ENCODE measurements around the gene MPZL1.

Gene MPZL1

GRCh38 chr1:167750641-167751040 lies 28.9 kb downstream of the MPZL1 start:
- ATAC-seq: no peak
- no peak for TF ChIP-seq ZFP3 (CRISPR knock-in tag; IDR thresholded peaks at IDR 0.05)
- TF ChIP-seq OSR1 (CRISPR knock-in tag; IDR thresholded peaks at IDR 0.05): no peak
- TF ChIP-seq CREB5 (CRISPR knock-in tag; IDR thresholded peaks at IDR 0.05; ENCODE audit: low read depth): no peak

- no peak for ATAC-seq
- TF ChIP-seq ISL1 (CRISPR knock-in tag; IDR thresholded peaks at IDR 0.05) (no peak), TCF4 (CRISPR knock-in tag; IDR thresholded peaks at IDR 0.05; ENCODE audit: borderline replicate concordance) (no peak), ARNTL (CRISPR knock-in tag; IDR thresholded peaks at IDR 0.05; ENCODE audit: borderline replicate concordance, low read depth) (no peak), CSDC2 (CRISPR knock-in tag; IDR thresholded peaks at IDR 0.05) (no peak), OSR1 (CRISPR knock-in tag; IDR thresholded peaks at IDR 0.05) (no peak), RARB (CRISPR knock-in tag; IDR thresholded peaks at IDR 0.05) (no peak), CSRNP3 (CRISPR knock-in tag; IDR thresholded peaks at IDR 0.05) (no peak), PATZ1 (CRISPR knock-in tag; IDR thresholded peaks at IDR 0.05; ENCODE audit: borderline replicate concordance) (no peak), TSHZ2 (CRISPR knock-in tag; IDR thresholded peaks at IDR 0.05) (no peak), TOX (CRISPR knock-in tag; IDR thresholded peaks at IDR 0.05; ENCODE audit: borderline replicate concordance) (no peak), BACH2 (CRISPR knock-in tag; IDR thresholded peaks at IDR 0.05; ENCODE audit: borderline replicate concordance) (no peak)
These were observed 29.9 kb downstream of the MPZL1 start for GRCh38 chr1:167751676-167752075.

- TF ChIP-seq ARNTL (CRISPR knock-in tag; IDR thresholded peaks at IDR 0.05; ENCODE audit: borderline replicate concordance, low read depth): no peak
- no peak for TF ChIP-seq OSR1 (CRISPR knock-in tag; IDR thresholded peaks at IDR 0.05)
- no peak for TF ChIP-seq TOX (CRISPR knock-in tag; IDR thresholded peaks at IDR 0.05; ENCODE audit: borderline replicate concordance)
- no peak for TF ChIP-seq POU6F1 (CRISPR knock-in tag; IDR thresholded peaks at IDR 0.05; ENCODE audit: borderline replicate concordance, low read depth)
- TF ChIP-seq RARB (CRISPR knock-in tag; IDR thresholded peaks at IDR 0.05): no peak
- TF ChIP-seq GLIS3 (CRISPR knock-in tag; IDR thresholded peaks at IDR 0.05): no peak
- ATAC-seq: peak; percentile 44; the same call in 2 of the 3 replicates
These were observed 30.6 kb downstream of the MPZL1 start for GRCh38 chr1:167752219-167752985.

GRCh38 chr1:167755654-167756053 lies 33.9 kb downstream of the MPZL1 start:
- no peak for TF ChIP-seq RARB (CRISPR knock-in tag; IDR thresholded peaks at IDR 0.05)
- TF ChIP-seq ARNTL (CRISPR knock-in tag; IDR thresholded peaks at IDR 0.05; ENCODE audit: borderline replicate concordance, low read depth): no peak
- TF ChIP-seq CREB5 (CRISPR knock-in tag; IDR thresholded peaks at IDR 0.05; ENCODE audit: low read depth): no peak
- no peak; the same call in 2 of the 3 replicates for ATAC-seq
